HG02973 (cell line): Measurements from ENCODE around the gene METTL16.

Experiments
- ATAC-seq: cut with Tn5 transposase; IDR thresholded peaks from one replicate; pipeline ENCODE4 v1.9.1; 2021; ENCODE audit warnings: moderate library complexity; ENCODE audit not compliant: unreplicated experiment

The METTL16 gene

DNA sequence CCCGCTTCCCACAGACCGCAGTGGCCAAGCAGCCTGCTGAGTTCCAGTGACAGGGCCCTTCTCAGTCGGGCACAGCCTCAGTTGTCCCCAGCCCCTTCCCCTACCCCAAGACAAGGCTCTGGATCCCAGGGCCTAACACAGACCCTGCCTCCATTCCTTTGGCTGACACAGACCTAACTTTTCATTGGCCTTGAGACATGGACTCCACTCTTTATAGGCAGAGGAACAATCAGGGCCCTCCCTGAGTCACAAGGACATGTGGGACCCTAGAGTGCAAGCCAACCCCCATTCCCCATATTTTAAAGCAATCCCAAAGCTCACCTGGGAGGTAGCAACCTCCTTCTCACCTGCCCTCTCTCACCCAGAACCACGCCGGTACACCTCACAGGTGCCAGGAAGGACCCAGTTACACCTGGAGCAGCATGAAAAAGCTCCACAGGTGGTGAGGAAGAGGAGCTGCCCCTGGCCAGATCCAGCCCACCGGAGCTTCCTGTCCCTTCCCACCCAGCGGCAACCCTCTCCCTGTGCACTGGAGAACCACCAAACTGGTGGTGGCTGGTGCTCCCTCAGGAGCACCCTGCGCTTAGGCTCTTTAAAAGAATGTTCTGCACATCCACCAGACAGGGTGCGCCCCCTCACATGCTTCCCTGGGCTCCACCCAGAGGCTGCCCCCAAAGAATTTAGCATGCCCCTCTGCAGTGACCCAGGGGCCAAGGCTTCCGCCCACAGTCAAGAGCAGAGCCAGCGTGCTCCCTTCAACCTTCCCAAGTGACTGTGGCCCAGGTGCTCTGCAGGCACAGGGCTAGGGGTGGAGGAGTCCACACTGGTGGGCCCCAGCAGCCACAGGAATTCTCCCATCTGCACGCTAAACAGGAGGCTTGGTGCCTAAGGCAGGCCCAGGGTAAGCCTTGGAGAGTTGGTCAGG lies 114.2 kb downstream of the METTL16 start:
- ATAC-seq, result no peak

DNA sequence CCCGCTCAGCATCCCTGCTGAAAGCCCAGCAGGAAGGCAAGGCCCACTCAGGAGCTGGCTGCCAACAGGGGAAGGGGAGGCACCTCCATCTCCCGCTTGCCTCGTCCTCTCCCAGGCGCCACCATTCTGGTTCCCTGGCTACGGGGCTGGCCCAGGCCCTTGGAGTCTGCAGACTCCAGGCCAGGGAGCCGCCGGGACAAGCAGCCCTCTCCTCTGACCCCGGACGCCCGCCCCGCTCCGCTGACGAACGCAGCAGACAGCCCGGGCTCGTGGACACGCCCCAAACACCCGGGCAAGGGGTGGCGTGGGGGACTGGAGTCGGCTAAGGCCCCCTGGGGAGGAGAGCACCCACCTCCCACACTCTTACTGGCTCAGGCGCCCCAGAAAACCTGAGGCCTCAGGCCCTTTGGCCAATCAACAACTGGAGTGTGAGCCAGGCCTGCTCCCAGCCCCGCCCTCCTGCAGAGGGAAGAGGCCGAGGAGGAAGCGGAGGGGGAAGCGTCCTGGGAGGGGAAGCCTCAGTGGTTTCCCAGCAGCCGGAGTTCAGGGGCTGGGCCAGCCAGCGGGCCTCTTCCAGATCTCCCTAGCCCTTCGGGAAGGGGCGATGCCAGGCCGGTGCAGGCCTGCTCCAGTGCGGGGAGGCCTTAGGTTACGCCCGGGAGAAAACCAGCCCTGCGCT lies 115.0 kb downstream of the METTL16 start:
- ATAC-seq, result no peak

DNA sequence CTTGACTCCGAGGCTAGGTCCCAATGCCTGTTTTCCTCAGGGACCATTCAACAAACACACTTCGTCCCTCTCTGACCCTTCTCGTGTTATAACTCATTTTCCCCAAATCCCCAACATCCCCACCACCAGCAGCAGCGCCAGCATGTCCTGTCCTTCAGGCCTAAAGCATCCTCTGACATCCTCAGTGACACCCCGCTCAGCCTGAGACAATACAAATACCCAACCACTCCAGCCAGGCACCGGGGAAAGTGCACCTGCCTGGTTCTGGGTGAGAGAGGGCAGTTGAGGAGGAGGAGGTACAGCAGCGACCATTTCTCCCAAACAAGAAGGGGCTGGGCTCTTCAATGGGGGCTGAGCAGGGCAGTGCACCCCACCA lies 115.5 kb downstream of the METTL16 start:
- ATAC-seq, result no peak

DNA sequence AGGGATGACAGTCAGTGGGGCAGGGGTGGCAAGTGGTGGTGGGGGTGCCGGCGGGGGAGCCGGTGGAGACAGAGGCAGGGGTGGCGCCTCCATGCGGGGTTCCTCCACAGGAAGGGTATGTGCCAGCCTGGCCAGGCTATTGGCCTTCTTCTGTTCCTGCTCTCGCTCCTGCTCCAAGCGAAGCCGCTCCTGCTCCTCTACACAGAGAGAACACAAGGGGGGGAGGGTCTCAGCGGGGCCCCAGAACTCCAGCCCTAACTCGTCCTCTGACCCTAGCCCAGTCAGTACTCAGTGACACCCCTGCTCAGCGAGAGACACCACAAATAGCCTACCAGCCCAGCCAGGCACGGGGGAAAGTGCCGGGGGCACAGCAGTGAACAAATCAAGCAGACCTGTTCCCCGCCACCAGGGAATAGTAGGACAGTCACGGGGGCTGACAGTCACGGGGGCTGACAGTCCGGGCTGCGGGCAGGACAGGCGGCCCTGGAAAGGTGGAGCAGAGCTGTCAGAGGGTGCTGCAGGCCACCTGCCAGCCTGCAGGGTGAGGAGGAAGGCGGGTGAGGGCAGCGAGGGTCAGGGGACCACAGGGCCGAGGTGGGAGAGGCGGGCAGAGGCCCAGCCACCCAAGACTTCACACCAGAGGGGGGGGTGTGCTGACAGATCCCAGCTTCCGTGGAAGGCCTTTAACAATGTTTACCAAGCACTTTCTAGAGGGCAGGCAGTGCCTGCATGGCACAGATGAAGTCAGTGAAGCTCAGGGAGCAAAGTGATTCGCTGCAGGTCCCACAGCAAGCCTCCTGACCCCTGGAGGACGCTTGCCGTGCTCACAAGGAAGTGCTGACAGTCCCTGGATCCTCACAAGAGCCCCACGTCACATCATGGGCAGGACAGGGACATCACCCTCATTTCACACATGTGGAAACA lies 116.2 kb downstream of the METTL16 start:
- ATAC-seq, result no peak

DNA sequence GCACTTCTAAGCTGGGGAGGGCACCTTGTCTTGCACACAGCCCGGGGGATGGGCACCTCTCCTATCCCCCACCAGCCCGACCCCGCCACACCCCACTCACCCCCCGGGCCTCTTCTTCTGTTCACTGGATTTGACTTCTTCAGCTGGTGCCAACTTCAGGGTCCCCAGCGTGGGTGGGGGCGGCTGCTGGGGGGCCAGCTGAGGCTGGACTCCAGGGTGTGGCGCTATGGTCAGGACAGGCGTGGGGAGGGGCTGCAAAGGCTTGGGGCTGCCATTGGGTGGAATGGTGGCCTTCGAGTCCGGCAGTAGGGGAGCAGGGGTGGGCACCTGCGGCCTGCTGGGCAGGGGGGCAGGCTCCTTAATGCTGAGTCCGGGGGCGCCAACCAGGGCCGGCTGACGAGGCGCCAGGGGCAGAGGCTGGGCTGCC lies 116.9 kb downstream of the METTL16 start:
- no peak for ATAC-seq

DNA sequence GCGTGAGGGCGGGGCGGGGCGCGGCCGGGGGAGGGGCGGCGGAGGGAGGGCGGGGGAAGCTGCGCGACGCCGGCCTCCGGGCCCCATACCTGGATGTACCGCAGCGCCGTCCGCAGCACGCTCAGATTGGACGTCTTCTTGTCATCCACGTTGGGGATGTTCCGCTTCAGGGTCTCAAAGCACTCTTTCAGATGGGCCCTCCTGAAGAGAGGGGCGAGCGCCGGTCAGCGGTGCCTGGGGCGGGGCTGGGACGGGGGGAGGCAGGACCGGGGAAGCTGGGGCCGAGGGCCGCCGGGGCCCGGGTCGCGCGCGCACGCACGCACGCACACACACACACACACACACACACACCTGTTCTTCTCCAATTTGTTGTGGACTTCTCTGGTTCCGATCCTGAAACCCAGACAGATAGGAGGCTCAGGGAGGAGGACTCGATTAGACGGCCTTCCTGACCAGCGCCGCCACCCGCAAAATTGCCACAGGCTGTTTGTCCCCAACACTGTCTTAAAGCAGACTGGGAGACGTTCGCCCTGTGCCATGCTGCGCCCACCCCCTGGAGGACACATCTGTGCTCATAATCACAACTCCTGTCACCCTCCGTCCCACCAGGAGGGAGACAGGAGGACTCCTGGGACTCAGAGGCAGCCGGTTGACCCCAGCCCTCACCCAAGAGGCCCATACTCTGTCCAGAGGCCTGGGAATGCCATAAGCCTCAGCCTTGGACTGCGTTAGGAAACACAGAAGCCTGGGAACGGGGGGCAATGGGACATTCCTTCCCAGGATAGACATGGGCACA lies 117.5 kb downstream of the METTL16 start:
- no peak for ATAC-seq

DNA sequence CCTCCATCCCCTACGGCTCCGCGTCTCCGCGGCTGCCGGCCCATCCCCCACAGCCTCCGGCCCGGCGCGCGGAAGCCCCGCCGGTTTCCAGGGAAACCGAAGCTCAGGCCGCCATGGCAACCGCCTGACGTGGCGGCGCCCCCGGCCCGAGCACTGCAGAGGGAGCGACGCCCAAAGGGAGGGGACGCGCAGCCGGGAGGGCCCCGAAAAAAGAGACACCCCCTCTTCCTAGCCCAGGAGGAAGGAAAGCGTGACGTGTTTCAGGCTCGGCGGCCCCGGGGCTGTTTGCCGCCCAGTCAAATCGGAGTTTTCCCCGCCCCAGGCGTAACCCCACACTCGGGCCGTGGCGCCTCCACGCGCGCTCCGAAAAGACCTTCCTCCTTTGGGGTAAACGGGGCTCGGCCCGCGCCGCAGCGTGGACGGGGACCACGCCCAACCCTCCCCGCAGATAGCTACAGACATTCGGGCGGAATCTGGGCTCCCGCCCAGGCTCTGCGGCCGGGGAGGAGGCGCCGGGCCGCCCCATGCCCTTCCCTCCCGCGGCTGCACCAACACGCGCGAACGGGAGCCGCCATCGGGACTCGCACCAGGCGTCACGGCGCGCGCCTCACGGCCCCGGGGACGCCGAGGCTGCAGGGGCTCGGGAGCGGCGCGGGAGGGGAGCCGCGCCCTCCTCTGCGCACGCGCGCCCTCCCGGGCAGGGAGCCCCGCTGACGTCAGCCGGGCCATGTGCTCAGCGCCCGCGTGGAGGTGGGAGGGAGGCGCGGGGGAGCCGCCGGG lies 118.3 kb downstream of the METTL16 start:
- peak; percentile 35 for ATAC-seq

DNA sequence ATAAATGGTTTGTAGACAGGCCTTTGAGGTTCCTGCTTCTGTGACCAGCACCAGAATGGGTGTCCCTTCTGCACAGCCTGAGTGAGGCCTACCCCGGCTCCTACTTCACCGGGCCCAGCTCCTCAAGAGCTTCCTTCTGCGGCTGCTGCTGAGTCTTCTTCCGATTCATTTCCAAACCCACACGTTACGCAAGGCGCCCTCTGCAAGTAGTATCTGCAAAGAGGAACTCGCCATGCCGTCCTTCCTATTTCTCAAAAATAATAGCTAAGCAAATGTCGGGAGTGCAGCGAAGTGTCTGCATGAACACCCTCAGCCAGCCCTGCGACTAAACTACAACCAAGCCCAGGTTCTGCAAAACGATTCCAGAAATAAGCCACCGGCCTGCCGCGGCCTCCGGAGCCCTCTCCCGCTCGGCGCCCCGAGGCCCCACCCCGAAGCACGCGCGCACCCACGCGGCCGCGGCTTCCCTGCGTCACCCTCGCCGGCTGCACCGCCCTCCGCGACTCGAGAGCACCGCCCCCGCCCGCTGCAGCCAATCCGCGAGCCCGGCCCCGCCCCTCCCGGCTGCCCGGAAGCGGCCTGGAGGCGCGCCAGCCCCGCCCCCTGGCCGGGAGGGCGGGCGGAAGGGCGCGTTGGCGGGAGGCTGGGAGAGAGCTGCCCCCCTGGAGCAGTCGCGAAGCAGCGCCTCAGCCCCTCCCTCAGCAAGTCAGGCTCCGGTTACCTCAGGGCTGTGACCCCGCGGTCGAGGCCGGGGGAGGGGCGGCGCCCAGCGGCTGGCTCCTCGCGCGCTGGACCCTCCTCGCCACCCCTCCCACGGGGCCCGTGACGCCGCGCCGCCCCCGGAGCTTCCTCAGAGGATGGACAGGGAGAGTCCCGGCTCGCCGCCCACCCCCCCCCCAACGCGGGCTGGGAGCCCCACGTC lies 119.2 kb downstream of the METTL16 start:
- peak; percentile 37 for ATAC-seq

DNA sequence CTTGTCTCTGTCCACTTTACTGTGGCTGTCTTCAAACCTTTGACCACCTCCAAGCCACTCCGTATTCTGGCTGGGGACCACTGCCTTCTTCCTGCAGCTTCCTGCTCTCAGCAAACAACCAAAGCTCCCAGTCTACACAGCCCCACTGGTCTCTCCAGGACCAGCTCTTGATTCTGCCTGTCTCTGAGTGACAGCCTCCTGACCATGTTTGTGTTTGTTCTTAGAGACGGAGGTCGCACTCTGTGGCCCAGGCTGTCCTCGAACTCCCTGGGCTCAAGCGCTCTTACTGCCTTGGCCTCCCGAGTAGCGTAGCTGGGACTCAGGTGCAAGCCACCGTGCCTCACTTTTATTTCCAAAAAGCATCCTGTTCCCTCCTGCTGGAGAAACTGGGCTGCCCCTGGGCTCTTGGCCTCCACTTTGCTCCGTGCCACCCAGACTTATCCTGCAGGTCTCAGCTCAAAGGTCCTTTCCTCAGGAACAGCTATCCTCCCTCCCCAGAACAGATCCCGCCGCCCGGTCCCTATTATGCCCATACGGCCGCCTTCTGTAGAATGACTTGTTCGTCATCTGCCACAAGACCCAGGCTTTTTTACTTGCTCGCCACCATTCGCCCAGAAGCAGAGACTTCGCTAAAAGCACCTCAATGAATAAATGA lies 120.0 kb downstream of the METTL16 start:
- no peak for ATAC-seq

DNA sequence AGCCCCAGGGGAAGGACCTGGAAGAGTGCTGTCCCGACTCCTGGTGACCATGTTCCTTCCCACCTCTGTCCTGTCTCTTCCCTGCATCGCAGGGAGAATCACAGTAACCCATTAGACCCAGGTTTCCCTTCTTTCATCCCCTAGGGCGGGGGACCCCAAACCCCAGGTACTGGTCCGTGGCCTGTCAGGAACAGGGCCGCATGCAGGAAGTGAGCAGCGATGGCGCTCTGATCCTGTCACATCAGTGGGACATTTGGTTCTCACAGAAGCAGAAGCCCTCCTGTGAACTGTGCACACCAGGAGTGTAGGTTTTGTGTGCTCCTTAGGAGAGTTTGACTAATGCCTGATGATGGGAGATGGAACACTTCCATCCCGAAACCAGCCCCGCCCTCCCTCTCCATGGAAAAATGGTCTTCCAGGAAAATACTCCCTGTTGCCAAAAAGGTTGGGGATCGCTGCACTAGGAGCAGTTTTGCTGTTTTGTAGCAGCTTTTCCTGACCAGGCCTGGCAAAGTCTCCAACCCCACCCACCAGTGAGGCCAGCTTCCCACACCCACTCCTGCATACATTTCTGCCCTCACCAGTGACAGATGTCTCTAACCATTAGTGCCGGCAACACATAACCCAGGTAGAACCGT lies 121.4 kb downstream of the METTL16 start:
- ATAC-seq, result no peak

DNA sequence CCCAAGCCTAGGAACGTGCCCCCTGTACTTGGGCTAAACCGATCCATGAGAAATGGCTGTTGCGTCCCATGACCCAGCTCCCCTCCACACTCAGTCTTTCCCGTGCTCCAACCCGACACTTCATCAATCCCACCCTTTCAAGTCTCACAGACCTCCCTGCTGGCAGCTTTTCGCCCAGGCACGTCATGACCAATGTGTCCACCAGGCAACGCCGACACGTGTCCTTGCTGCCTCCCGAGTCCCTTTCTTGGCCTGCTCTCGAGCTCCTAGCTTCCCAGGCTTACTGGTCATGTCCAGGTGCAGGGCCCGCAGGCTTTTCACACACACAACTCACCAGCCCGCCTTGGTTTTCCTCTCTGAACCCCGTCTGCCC lies 123.0 kb downstream of the METTL16 start:
- ATAC-seq, result no peak

DNA sequence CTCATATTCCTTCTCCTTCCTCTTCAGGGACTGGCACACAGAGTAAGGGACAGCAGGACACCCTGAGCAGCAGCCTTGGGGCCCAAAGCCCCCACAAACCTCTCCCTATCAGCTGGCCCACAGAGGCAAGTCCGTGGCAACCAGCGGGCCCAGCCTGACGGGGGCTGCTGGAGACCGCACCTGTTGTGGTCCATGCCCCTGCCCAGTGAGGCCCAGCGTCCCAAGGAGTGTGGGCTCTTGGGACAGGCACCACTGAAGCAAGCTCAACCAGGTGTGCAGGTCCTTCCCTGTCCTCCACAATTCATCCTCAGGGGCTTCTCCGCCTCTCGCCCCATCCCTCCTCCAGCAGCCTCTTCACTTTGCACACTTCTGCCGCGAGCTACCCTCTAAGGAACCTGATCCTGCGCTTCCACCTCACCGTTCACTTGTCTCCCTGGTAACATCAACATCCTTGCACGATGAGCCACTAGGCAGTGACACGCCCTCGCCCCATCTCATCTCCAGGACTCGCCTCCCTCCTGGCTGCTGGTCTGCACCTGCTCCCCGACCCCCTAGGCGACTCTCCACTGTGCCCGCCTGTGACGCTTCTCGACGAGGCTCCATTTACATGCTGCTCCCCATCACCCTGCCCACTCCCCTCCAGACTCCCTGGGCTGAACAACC lies 123.5 kb downstream of the METTL16 start:
- ATAC-seq, result no peak

DNA sequence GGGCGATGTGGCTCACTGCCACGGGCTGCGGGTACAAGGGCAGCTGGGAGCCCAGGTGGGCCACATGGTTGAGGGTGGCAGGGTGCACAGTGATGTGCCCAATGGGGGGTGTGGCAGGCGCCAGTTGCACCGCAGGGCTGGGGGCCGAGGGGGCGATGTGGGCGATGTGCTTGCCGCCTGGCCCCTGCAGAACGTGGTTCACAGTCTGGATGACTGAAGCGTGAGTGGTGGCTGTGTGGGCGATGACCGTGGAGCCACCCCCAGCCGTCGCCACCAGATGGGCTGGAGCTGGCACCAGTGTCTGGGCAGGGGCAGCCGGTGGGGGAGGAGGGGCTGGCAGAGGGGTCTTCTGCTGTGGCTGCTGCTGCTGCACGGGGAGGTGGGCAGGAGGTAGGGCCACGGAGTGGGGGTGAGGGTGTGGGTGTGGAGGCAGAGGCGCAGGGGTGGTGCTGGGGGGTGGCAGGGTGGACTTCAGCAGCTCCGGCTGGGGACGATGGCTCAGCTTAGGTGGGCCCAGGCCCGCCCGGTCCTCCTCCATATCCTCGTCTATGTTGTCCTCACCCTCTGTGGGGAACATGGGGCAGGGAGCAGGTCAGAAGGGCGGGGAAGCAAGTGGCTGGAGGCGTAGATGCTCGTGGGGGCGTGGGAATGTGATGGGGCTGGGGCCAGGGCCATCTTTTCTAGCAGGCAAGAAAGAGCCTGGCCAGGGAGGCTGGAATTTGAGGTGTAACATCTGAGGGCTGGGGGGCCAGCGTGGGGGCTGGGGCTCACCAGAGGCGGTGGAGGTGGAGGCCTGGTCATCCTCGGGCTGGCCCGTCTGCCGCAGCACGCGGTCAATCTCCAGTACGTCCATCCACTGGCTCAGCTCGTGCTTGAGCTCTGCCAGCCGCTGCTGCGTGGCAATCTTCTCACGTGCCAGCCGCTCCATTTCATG lies 124.3 kb downstream of the METTL16 start:
- ATAC-seq, result no peak

DNA sequence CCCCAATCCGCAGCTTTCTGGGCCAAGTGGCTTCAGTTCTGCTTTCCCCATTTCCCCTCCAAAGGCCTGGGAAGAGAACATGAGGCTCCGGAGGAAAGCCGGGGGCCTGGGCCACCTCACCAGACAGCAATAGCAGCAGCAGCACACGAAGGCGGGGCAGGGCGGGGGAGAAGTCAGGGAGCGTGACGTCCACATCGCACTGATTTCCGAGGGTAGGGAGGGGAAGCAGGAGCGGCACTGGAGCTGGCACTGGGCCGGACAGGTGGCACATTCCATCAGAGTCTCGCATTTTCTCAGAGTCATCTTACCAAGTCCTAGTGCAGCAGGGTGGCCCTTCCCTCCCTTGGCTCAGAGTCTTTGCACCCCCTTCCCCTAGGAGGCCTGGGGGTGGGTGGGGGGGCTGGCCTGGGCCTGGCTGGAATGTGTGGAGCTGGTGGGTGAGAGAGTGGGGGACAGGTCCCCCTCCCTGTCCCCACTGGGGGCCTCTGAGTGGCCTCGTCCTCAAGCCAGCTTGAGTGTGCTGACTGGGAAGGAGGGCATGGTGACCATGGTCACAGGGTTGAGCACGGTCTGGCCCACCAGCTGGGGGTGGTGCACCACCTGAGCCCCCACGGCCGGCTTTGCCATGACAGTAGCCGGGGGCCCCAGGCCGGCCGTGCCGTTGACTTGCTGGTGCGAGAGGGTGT lies 125.1 kb downstream of the METTL16 start:
- no peak for ATAC-seq
